Measurements from ENCODE around the gene TMEM63C. TPM values are rescaled to one million over a fixed set of nuclear protein-coding genes. Genes with fewer than 3 reads are reported as not detected.

The TMEM63C gene
- total RNA-seq, 1 experiment from 2014 or later, result 5.4 TPM

DNA sequence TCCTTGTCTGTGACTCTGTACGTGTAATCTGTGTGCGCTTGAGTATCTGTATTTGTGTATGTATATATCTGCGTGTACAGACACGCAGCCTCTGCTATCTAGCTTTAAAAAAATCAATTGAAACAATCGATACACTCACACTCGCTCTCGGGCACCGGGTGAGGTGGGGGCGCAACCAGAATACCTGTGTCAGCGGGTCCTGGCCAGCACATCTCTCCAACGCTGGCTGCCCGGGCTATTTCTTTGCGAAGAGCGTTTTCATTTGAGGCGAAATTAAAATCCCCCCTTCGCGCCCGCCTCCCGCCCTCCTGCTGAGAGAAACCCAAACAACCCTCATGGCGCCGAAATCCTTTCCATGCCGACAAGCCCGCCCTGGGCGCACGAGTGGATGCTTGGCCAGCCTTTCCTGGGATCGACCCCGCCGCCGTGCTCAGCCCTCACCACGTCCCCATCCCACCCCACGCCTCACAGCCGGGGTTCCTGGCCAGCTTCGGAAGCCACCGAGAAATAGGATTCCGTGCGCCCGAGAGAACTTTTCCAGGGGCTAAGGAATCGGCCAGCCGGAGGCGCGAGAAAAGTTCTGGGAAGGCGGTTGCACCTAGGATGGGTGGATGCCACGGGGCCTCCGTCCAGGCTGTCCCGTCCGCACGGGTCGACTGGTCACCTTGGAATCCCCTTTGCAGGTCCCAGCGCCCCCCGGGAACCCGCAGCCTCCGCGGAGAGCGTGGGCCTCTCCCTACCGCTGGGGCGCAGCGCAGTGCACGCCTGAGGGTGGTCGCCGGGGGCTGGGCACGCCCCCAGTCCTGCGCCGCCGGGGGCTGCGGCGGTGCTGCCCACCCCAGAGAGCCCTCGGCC lies 41.0 kb upstream of the TMEM63C start:
- Histone ChIP-seq H3K4me1 (ENCODE audit: insufficient read depth, low read length) (peaks cover 13% of the 10 kb centered on the region), H3K4me2 (ENCODE audit: low read length) (peak overlapping the region; percentile 95), H3K79me2 (ENCODE audit: low read length) (no peaks in the 10 kb centered on the region), H3K9me3 (ENCODE audit: low read length) (no peaks in the 10 kb centered on the region), H3K4me3 (ENCODE audit: low read length) (peak overlapping the region; percentile 74), H3K9ac (ENCODE audit: low read length) (no peak overlapping the region), H3K9me2 (replicated peaks; ENCODE audit: low read length) (no peaks in the 10 kb centered on the region), H3K27ac (ENCODE audit: low read length) (no peak overlapping the region), H4K20me1 (ENCODE audit: low read length) (no peaks in the 10 kb centered on the region), H2AFZ (ENCODE audit: low read length) (peak overlapping the region; percentile 87), H3K27me3 (ENCODE audit: low read length) (peaks cover 78% of the 10 kb centered on the region), H3F3A (ENCODE audit: low read length, unreplicated experiment) (no peaks in the 10 kb centered on the region), H3K36me3 (ENCODE audit: low read depth, low read length) (no peaks in the 10 kb centered on the region)
- ATAC-seq (no peak; the same call in 1 of the 2 replicates), DNase-seq (no peak)
- ChIA-PET POLR2A (ENCODE audit: unreplicated experiment) (no interaction called here), CTCF (no interaction called here)
- intact Hi-C loops (cut with micrococcal nuclease), result no loop called here
- TF ChIP-seq EZH2phosphoT487 (IDR thresholded peaks at IDR 0.05; ENCODE audit: borderline replicate concordance, low read length) (no peak), EZH2 (IDR thresholded peaks at IDR 0.05; ENCODE audit: low read length, unreplicated experiment) (peak; percentile 88)
- no TSS peak for BruUV-seq (replicated peaks)

DNA sequence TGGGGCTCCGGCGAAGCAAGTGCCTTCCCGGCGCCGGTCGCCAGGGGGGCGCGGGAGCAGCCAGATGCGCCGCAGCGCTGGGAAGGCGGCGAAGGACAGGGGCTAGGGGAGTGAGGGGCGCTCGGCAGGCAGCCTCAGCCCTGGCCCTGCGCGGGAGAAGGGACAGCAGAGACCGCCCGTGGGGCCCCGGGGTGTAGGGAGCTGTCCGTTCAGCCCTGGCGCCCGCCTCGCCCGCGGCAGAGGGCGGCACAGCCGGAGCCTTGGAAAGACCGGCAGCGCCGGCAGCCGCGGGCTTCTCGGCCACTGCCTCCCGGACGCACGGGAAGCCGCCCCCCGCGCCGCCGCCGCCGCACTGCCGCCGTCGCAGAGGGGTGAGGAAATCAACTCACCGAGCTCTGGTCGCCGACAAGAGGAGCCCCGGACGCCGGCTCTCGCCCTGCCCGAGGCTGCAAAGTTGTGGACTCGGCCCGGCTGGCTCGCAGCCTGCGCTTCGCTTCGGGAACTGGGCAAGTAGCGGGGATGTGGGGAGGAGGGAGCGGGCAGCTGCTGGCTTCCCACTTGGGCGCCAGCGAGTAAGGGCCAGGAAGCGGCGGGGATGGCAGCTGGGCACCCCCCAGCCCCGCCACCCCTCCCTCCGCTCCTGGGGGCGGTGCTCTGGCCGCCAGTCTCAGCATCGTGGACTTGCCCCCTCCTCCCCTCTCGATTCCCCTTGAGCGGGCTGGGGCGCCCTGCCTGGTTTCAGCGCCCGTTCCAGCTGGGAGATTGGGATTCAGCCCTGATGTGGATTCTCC lies 40.2 kb upstream of the TMEM63C start, which contains the start of gene ZDHHC22:
TSS of gene ZDHHC22 (minus strand) at position 578 of the 791 bp plus-strand sequence. CDS start 2,053 bp downstream, outside the sequence.
- ChIA-PET POLR2A (ENCODE audit: unreplicated experiment) (no interaction called here), CTCF (no interaction called here)
- Histone ChIP-seq H3K4me2 (ENCODE audit: low read length) (peak within 1 kb of the TSS; percentile 95), H3K27me3 (ENCODE audit: low read length) (peaks cover 83% of the 10 kb centered on the region), H2AFZ (ENCODE audit: low read length) (peak within 1 kb of the TSS; percentile 87), H4K20me1 (ENCODE audit: low read length) (no peaks in the 10 kb centered on the region), H3K9me2 (replicated peaks; ENCODE audit: low read length) (no peaks in the 10 kb centered on the region), H3K36me3 (ENCODE audit: low read depth, low read length) (no peaks in the 10 kb centered on the region), H3K4me3 (ENCODE audit: low read length) (peak within 1 kb of the TSS; percentile 74), H3K79me2 (ENCODE audit: low read length) (no peaks in the 10 kb centered on the region), H3K27ac (ENCODE audit: low read length) (no peak within 1 kb of the TSS), H3K9me3 (ENCODE audit: low read length) (no peaks in the 10 kb centered on the region), H3K4me1 (ENCODE audit: insufficient read depth, low read length) (peaks cover 13% of the 10 kb centered on the region), H3F3A (ENCODE audit: low read length, unreplicated experiment) (no peaks in the 10 kb centered on the region), H3K9ac (ENCODE audit: low read length) (no peak within 1 kb of the TSS)
- DNase-seq, result peak; percentile 49
- TF ChIP-seq EZH2 (IDR thresholded peaks at IDR 0.05; ENCODE audit: low read length, unreplicated experiment) (peak; percentile 10), EZH2phosphoT487 (IDR thresholded peaks at IDR 0.05; ENCODE audit: borderline replicate concordance, low read length) (no peak)
- TF ChIP-seq, protein P1, sequence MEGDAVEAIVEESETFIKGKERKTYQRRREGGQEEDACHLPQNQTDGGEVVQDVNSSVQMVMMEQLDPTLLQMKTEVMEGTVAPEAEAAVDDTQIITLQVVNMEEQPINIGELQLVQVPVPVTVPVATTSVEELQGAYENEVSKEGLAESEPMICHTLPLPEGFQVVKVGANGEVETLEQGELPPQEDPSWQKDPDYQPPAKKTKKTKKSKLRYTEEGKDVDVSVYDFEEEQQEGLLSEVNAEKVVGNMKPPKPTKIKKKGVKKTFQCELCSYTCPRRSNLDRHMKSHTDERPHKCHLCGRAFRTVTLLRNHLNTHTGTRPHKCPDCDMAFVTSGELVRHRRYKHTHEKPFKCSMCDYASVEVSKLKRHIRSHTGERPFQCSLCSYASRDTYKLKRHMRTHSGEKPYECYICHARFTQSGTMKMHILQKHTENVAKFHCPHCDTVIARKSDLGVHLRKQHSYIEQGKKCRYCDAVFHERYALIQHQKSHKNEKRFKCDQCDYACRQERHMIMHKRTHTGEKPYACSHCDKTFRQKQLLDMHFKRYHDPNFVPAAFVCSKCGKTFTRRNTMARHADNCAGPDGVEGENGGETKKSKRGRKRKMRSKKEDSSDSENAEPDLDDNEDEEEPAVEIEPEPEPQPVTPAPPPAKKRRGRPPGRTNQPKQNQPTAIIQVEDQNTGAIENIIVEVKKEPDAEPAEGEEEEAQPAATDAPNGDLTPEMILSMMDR (conservative IDR thresholded peaks at IDR 0.05; ENCODE audit: low read depth, low read length), result peak; percentile 59
- peak; percentile 70 for ATAC-seq
- intact Hi-C loops (cut with micrococcal nuclease), result no loop called here
- no TSS peak for BruUV-seq (replicated peaks)

DNA sequence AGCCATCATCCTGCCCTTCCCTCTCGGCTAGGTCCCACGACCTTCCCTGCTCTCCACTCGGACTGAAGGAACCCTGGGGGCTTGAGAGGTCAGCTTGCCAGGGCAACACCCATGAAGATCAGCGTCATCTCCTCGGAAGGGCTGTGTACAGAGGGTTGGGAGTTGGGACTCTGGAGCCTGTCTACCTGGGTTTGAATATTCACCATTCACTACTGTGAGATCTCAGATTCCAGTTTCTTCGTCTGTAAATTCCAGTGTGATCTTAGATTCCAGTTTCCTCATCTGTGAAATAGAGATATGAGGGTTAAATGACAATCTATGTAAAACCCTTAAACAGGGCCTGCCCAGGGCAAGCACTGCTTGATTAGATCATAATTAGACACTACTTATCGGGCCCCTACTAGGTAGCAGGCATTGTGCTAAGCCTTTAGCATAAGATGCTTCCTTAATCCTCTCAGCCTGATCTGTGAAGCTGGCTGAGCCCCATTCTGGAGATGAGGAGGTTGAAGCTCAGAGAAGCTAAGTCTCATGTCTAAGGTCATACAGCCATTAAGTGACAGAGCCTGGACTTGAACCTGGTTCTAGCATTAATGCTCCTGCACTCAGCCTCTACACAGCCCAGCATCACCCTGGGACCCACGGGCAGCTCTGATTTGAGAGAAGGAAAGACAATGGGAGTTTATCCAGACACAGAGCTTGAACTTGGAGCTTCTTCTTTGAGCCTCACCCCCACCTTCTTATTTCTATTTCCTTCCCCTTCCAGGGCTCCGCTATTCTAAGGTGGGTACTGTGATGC lies 39.4 kb upstream of the TMEM63C start:
- H3K4me1 ChIP-seq (ENCODE audit: insufficient read depth, low read length), result peaks cover 13% of the 10 kb centered on the region
- BruUV-seq (replicated peaks), result no TSS peak
- H3F3A ChIP-seq (ENCODE audit: low read length, unreplicated experiment), result no peaks in the 10 kb centered on the region
- POLR2A ChIA-PET (ENCODE audit: unreplicated experiment), result interaction anchor here (0.5 kb wide), 1 partner anchor 37 kb away, joined by 3 read pairs; no protein-coding TSS in a partner anchor
- ATAC-seq (no peak), DNase-seq (no peak)
- H2AFZ ChIP-seq (ENCODE audit: low read length), result no peak overlapping the region
- H3K4me2 ChIP-seq (ENCODE audit: low read length), result peak overlapping the region; percentile 95
- H3K27me3 ChIP-seq (ENCODE audit: low read length), result peaks cover 84% of the 10 kb centered on the region
- intact Hi-C loops (cut with micrococcal nuclease), result no loop called here
- CTCF ChIA-PET, result interaction anchor here (0.7 kb wide), 1 partner anchor 499 kb away, joined by 4 read pairs; no protein-coding TSS in a partner anchor
- H3K9me3 ChIP-seq (ENCODE audit: low read length), result no peaks in the 10 kb centered on the region
- TF ChIP-seq EZH2phosphoT487 (IDR thresholded peaks at IDR 0.05; ENCODE audit: borderline replicate concordance, low read length) (no peak), EZH2 (IDR thresholded peaks at IDR 0.05; ENCODE audit: low read length, unreplicated experiment) (no peak)
- TF ChIP-seq, protein P1 (conservative IDR thresholded peaks at IDR 0.05; ENCODE audit: low read depth, low read length), result no peak
- H3K9ac ChIP-seq (ENCODE audit: low read length), result no peak overlapping the region
- no peaks in the 10 kb centered on the region for H3K79me2 ChIP-seq (ENCODE audit: low read length)
- no peak overlapping the region for H3K27ac ChIP-seq (ENCODE audit: low read length)
- no peaks in the 10 kb centered on the region for H4K20me1 ChIP-seq (ENCODE audit: low read length)
- H3K36me3 ChIP-seq (ENCODE audit: low read depth, low read length), result no peaks in the 10 kb centered on the region
- peak overlapping the region; percentile 74; the same call in 1 of the 2 replicates for H3K4me3 ChIP-seq (ENCODE audit: low read length)
- no peaks in the 10 kb centered on the region for H3K9me2 ChIP-seq (replicated peaks; ENCODE audit: low read length)

Measured in PC-3 (cell line).